H9 (cell line): ENCODE measurements around the gene GOLGA7B. TPM values are rescaled to one million over a fixed set of nuclear protein-coding genes. Genes with fewer than 3 reads are reported as not detected.

Source experiments
- DNase-seq: peaks from one replicate; pipeline ENCODE4 v3.0.0-alpha.2; 2017
- H2AFZ ChIP-seq: one replicate; pipeline ENCODE4 v1.6.1; 2013; ENCODE audit warnings: mild to moderate bottlenecking, low read length, control low read depth, moderate library complexity
- H2AK5ac ChIP-seq: 2 replicates; pipeline ENCODE4 v1.6.1; 2013; ENCODE audit warnings: low read length, control low read depth, mixed read lengths; ENCODE audit not compliant: insufficient read length
- H2BK120ac ChIP-seq: one replicate; pipeline ENCODE4 v1.6.1; 2013; ENCODE audit warnings: low read depth, mild to moderate bottlenecking, low read length, control low read depth, inconsistent platforms; ENCODE audit not compliant: poor library complexity, severe bottlenecking
- H2BK12ac ChIP-seq: 2 replicates; pipeline ENCODE4 v1.6.1; 2013; ENCODE audit warnings: low read length, control low read depth, mixed read lengths, low read depth; ENCODE audit not compliant: insufficient read length
- H2BK15ac ChIP-seq: 2 replicates; pipeline ENCODE4 v1.6.1; 2013; ENCODE audit warnings: low read depth, low read length, control low read depth
- H2BK20ac ChIP-seq: one replicate; pipeline ENCODE4 v1.6.1; 2013; ENCODE audit warnings: low read depth, mild to moderate bottlenecking, low read length, control low read depth, inconsistent platforms; ENCODE audit not compliant: poor library complexity, severe bottlenecking
- H2BK5ac ChIP-seq: 2 replicates; pipeline ENCODE4 v1.6.1; 2013; ENCODE audit warnings: low read length, control low read depth, mixed read lengths; ENCODE audit not compliant: insufficient read length
- H3K14ac ChIP-seq: 2 replicates; pipeline ENCODE4 v1.6.1; 2013; ENCODE audit warnings: low read length, control low read depth; ENCODE audit not compliant: insufficient read depth
- H3K18ac ChIP-seq: 2 replicates; pipeline ENCODE4 v1.6.1; 2013; ENCODE audit warnings: low read depth, mild to moderate bottlenecking, mixed read lengths, low read length, control low read depth; ENCODE audit not compliant: insufficient read length
- H3K23ac ChIP-seq: 2 replicates; pipeline ENCODE4 v1.6.1; 2013; ENCODE audit warnings: low read length, control low read depth, mixed read lengths, low read depth; ENCODE audit not compliant: insufficient read length
- H3K23me2 ChIP-seq: 2 replicates; pipeline ENCODE4 v1.6.1; 2013; ENCODE audit warnings: low read depth, mild to moderate bottlenecking, mixed read lengths, low read length, control low read depth; ENCODE audit not compliant: insufficient read length, poor library complexity, severe bottlenecking
- H3K27ac ChIP-seq: 2 replicates; pipeline ENCODE4 v1.5.1; 2013; ENCODE audit warnings: low read length, control low read depth, mixed read lengths, low read depth; ENCODE audit not compliant: insufficient read length
- H3K27me3 ChIP-seq: 2 replicates; pipeline ENCODE4 v1.6.1; 2013; ENCODE audit warnings: low read length, control low read depth, inconsistent platforms; ENCODE audit not compliant: insufficient read depth
- H3K4ac ChIP-seq: 2 replicates; pipeline ENCODE4 v1.6.1; 2013; ENCODE audit warnings: low read depth, mild to moderate bottlenecking, control low read depth, inconsistent platforms, low read length, moderate library complexity
- H3K4me1 ChIP-seq: 2 replicates; pipeline ENCODE4 v1.6.1; 2013; ENCODE audit warnings: low read length, control low read depth, inconsistent platforms; ENCODE audit not compliant: insufficient read depth
- H3K4me2 ChIP-seq: 2 replicates; pipeline ENCODE4 v1.6.1; 2013; ENCODE audit warnings: low read length, control low read depth, mixed read lengths; ENCODE audit not compliant: insufficient read length, insufficient read depth
- H3K56ac ChIP-seq: 2 replicates; pipeline ENCODE4 v1.6.1; 2013; ENCODE audit warnings: low read depth, mild to moderate bottlenecking, mixed read lengths, low read length, control low read depth; ENCODE audit not compliant: insufficient read length
- H3K79me1 ChIP-seq: 2 replicates; pipeline ENCODE4 v1.6.1; 2013; ENCODE audit warnings: low read depth, mild to moderate bottlenecking, moderate library complexity, low read length, control low read depth, inconsistent platforms; ENCODE audit not compliant: insufficient read depth, poor library complexity, severe bottlenecking
- H3K79me2 ChIP-seq: 2 replicates; pipeline ENCODE4 v1.6.1; 2013; ENCODE audit warnings: low read length, control low read depth, inconsistent platforms; ENCODE audit not compliant: insufficient read depth
- H3K9ac ChIP-seq: 2 replicates; pipeline ENCODE4 v1.6.1; 2013; ENCODE audit warnings: low read length, control low read depth, mixed read lengths; ENCODE audit not compliant: insufficient read length; ENCODE audit errors: extremely low read depth
- H3K9me3 ChIP-seq: one replicate; pipeline ENCODE4 v1.6.1; 2013; ENCODE audit warnings: low read depth, low read length, inconsistent platforms; ENCODE audit not compliant: control insufficient read depth
- H3T11ph ChIP-seq: one replicate; pipeline ENCODE4 v1.6.1; 2013; ENCODE audit warnings: mild to moderate bottlenecking, low read length, control low read depth, inconsistent platforms
- H4K20me1 ChIP-seq: one replicate; pipeline ENCODE4 v1.6.1; 2013; ENCODE audit not compliant: control insufficient read depth, insufficient read length, insufficient read depth
- H4K5ac ChIP-seq: 2 replicates; pipeline ENCODE4 v1.6.1; 2013; ENCODE audit warnings: low read depth, mild to moderate bottlenecking, mixed read lengths, low read length, control low read depth; ENCODE audit not compliant: insufficient read length
- H4K8ac ChIP-seq: replicated peaks from 2 replicates; pipeline ENCODE4 v1.6.1; 2013; ENCODE audit warnings: low read length, control low read depth, mixed read lengths, low read depth; ENCODE audit not compliant: insufficient read length
- H4K91ac ChIP-seq: 2 replicates; pipeline ENCODE4 v1.6.1; 2013; ENCODE audit warnings: low read depth, mild to moderate bottlenecking, moderate library complexity, mixed read lengths, low read length, control low read depth; ENCODE audit not compliant: insufficient read length
- H3K27ac Mint-ChIP-seq, 3 experiments: 2 replicates in 2 of 3; 3 replicates in 1 of 3; pipeline ENCODE4 v1.8.0; 2020 to 2021; ENCODE audit warnings: mixed read lengths in 3 of 3, mild to moderate bottlenecking in 1 of 3, moderate library complexity in 1 of 3
- H3K27me3 Mint-ChIP-seq: 2 replicates; pipeline ENCODE4 v1.8.0; 2021; ENCODE audit warnings: low read depth, mild to moderate bottlenecking, moderate library complexity, mixed read lengths
- H3K36me3 Mint-ChIP-seq, 3 experiments: 2 replicates in 2 of 3; 3 replicates in 1 of 3; pipeline ENCODE4 v1.8.0; 2020 to 2021; ENCODE audit warnings: low read depth in 3 of 3, mixed read lengths in 3 of 3; ENCODE audit not compliant: insufficient read depth in 1 of 3
- H3K4me1 Mint-ChIP-seq, 2 experiments: 2 replicates each; pipeline ENCODE4 v1.8.0; 2020; ENCODE audit warnings: mixed read lengths in 2 of 2
- H3K4me3 Mint-ChIP-seq, 2 experiments: 2 replicates in 1 of 2; 3 replicates in 1 of 2; pipeline ENCODE4 v1.8.0; 2020 to 2021; ENCODE audit warnings: mild to moderate bottlenecking in 2 of 2, mixed read lengths in 2 of 2, moderate library complexity in 1 of 2
- H3K9me3 Mint-ChIP-seq, 2 experiments: 2 replicates in 1 of 2; 3 replicates in 1 of 2; pipeline ENCODE4 v1.8.0; 2020; ENCODE audit warnings: mild to moderate bottlenecking in 2 of 2, mixed read lengths in 2 of 2, moderate library complexity in 1 of 2
- CTCF ChIP-seq: fragments of 200-600 bp; sonication (generic); conservative IDR thresholded peaks from 3 replicates; pipeline ENCODE4 v1.8.0; 2021; ENCODE audit warnings: antibody characterized with exemption, mild to moderate bottlenecking
- WGBS: extraction: QIAGEN DNeasy Blood & Tissue Kit; methylation state at CpG from one replicate; pipeline ENCODE4 v1.1.7; 2013; ENCODE audit warnings: missing lambda C conversion rate, low lambda C conversion rate, mixed read lengths; ENCODE audit not compliant: insufficient read length; ENCODE audit errors: extremely low coverage; 5-methylcytosine and 5-hydroxymethylcytosine counted together
- total RNA-seq: library from RNA; stranded (reverse); gene quantifications from 2 replicates; pipeline ENCODE4 v1.2.1, GENCODE V29; 2021

The GOLGA7B gene
- total RNA-seq, 1 experiment from 2014 or later = 0.04 TPM

DNA sequence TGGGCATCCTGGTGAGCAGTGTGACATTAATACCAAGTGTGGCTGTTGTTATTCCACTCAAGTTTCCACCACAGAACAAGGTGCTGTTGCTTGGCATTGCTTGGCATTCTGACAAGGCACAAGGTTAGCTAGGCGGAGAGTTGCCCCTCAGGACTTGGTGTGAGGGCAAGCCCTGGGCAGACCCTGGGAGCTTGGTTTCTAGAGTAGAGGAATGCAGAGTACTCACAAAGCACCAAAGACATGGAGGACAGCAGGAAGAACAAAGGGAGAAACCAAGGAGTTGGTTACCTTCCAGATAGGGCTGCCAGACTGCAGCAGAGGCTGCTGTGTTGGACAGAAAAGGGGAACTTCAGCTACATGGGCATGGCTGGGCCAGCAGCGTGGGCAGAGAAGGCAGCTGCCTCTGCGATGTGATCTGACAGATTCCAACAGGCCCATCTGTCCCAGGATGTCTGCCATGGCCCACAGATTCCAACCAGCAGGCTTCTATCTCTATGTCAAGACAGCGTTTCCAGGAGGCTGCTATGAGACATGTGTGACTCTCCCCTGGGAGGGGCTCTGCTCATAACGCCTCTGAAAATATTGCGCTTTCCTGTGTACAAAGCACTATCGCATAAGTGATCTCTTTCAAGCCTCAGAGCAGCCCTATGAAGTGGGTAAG lies 1.8 kb downstream of the GOLGA7B start:
- Histone ChIP-seq H3K9me3 (no peaks in the 10 kb centered on the region), H2AFZ (no peak overlapping the region), H3K27me3 (peaks cover 3% of the 10 kb centered on the region; the same call in 1 of the 2 replicates), H3K56ac (no peak overlapping the region), H3K18ac (no peak overlapping the region), H4K8ac (no peak overlapping the region), H2BK20ac (no peak overlapping the region), H2AK5ac (no peak overlapping the region), H2BK15ac (no peak overlapping the region), H3K79me2 (no peaks in the 10 kb centered on the region), H4K5ac (no peak overlapping the region), H3K23me2 (no peaks in the 10 kb centered on the region), H3K4me2 (no peak overlapping the region), H2BK120ac (no peak overlapping the region), H3K4me1 (peaks cover 4% of the 10 kb centered on the region), H2BK5ac (no peak overlapping the region), H3K14ac (no peak overlapping the region), H3K9ac (no peak overlapping the region), H4K20me1 (no peaks in the 10 kb centered on the region), H4K91ac (no peak overlapping the region), H3K4ac (no peak overlapping the region), H2BK12ac (no peak overlapping the region), H3T11ph (no peak overlapping the region), H3K79me1 (no peaks in the 10 kb centered on the region), H3K27ac (no peak overlapping the region), H3K23ac (no peak overlapping the region)
- no peak overlapping the region for H3K27ac Mint-ChIP-seq
- DNase-seq = no peak
- no peak for TF ChIP-seq CTCF
- no peaks in the 10 kb centered on the region for H3K9me3 Mint-ChIP-seq
- WGBS = no CpG with 5 or more reads among the region's 7 CpGs
- peaks cover 71% of the 10 kb centered on the region for H3K27me3 Mint-ChIP-seq
- H3K36me3 Mint-ChIP-seq = no peaks in the 10 kb centered on the region
- no peak overlapping the region; a peak in 1 of 5 replicates for H3K4me3 Mint-ChIP-seq
- H3K4me1 Mint-ChIP-seq = peaks cover 4 to 16% of the 10 kb centered on the region in 2 experiments
